Bone marrow (tissue), 2 donors: ENCODE measurements around the gene VPS33B.
"Not testable (repeated sequence)": the region's sequence is repeated elsewhere in the genome, so short reads cannot be mapped to it uniquely, and the experiment has no call there.

Experiments
- DNase-seq, 2 donors: peaks; one replicate each; lab custom pipeline; 2025; lab: John Stamatoyannopoulos, UW

The VPS33B gene

GRCh38 chr15:91022075-91022831 is at the start of gene VPS33B:
Gene VPS33B (minus strand): TSS chr15:91022594. CDS start chr15:91022249, 345 bp downstream.
- DNase-seq = peak; percentile 41 to 85

GRCh38 chr15:91072161-91072560 is 49.8 kb upstream of the VPS33B start:
- no peak for DNase-seq

- no peak for DNase-seq
Observed at GRCh38 chr15:91070872-91071271, 48.5 kb upstream of the VPS33B start.

DNA sequence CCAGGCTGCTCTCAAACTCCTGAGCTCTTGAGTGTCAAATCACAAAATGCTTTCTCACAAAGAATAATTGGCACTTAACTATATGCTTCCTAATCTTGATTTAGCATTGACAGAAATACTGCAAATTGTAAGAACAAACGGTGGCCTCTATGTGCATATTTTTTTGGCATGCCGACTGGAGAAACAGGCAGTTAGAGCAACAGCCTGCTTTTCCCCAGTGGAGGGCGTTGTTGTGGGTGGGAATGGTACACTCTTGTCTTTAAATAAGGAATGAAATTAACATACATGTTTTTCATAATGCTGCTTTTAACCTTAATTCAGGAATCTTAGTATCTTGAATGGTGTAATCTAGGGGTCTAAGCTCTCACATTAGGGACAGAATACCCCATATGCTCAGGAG is 46.6 kb upstream of the VPS33B start:
- DNase-seq = no peak

DNA sequence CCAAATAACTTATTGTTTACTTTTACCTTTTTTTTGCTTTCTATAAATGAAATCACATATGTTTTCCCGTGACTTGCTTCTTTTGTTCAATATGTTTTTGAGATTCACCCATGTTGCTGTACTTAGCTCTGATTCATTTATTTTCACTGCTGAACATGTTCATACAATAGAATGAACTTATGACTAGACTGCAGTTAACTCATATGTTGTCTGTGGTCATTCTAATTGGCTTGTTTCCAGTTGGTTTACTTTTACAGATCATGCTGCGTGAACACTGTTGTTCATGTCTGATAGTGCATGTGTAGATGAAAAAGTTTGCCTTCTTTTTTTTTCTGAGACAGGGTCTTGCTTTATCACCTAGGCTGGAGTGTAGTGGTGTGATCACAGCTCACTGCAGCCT is 46.0 kb upstream of the VPS33B start:
- DNase-seq = no peak

DNA sequence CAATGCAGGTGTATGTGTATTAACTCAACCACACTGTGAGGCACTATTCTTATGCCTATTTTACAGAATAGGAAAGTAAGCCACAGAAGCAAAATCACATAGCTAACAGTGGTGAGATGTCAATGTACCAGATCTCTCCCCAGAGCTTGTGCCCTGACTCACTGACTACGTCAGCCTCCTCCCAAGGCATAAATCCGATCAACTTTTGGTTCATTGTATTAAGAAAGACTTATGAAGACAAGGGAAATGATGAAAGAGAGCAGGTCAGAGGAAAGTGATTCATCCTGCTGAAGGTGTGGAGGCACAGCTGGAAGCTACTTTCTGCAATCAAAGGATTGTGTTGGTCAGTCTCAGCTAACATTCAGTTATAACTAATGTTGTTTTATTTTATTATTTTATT is 44.6 kb upstream of the VPS33B start:
- DNase-seq = no peak

DNA sequence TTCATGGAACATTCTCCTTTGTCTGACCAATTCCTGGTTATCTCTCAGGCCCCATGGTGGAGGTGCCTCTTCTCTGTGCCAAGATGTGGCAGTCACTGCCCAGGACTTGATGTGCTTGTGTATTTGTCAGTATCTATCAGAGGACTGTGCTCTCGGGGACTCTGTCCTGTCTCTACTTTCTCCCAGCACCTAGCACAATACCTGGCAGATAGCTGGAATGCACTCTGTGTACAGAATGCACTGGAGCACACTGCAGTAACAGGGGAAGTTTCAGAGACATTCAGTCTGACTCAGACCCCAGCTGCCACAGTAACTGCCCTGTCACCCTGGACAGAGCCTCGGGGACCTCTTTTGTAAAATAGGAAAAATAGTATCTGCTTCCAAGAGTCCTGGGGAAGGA is 43.1 kb upstream of the VPS33B start:
- no peak for DNase-seq

DNA sequence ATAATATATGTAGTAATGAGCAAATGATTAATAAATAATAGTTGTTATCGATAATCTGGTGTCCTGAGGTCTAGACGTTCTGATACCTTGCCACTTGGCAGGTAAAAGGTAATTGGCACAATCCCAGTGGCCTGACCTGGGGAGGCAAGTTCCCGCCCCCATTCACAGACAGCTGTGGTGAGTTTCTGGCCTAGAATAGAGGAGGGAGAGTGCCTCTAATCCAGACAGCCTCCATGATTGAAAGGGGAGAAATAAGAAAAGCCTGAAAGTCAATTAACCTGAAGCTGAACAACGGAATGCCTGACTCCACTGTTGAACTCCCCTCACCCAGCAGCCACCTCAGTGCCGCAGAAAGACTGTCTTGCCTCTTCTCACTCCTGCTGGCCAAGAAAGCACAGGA is 39.6 kb upstream of the VPS33B start:
- DNase-seq = no peak

- no peak for DNase-seq
Observed at GRCh38 chr15:91061230-91061629, 38.8 kb upstream of the VPS33B start.

- DNase-seq = peak in 1 of 2 donors; percentile 19
Observed at GRCh38 chr15:91055548-91056331, 33.3 kb upstream of the VPS33B start.

GRCh38 chr15:91054816-91055215 is 32.4 kb upstream of the VPS33B start:
- DNase-seq = no peak

GRCh38 chr15:91051248-91051647 is 28.9 kb upstream of the VPS33B start:
- DNase-seq = no peak

DNA sequence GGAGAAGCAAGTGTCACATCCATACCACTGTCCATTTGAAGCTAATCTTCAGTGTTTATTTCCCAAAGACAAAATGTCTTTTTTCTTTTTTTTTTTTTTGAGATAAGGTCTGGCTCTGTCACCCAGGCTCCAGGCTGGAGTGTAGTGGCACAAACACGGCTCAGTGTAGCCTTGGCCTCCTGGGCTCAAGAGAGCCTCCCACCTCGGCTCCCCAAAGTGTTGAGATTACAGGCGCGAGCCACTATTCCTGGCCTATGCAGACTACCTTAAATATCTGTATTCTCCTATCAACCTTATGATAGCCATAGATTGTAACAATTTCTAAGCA is 27.7 kb upstream of the VPS33B start:
- no peak for DNase-seq

DNA sequence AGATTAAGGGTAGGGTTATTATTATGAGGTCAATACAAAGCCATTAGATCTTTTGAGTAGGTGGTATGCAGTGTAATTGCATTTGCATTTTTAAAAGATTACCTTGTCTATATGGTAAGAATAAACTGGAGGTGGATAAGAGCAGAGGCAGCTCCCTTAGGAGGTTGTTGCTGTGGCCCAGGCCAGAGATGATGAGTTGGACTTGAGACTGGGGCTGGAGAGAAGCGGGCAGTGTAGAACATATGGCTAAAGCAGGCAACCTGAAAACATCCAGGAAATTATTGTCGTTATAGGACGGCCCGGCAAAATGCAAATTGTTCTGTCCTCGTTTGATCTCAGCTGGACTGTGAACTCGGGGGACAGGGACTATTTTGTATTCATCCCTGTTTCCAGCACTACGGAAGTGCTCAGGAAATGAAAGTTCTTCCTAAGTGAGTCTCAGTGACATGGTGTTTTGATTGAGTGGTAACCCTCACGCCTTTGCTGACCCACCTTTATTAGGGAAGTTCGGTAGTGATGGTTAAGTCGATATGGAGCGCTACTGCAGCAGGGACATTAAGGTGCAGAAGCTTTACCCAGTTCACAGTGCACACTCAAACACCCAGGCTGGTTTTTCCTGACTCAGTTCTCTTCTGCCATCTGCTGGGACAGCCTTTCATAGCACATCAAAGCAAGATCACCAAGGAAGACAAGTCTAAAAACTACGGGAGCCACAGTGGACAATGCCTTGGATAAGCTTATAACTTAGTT is 27.2 kb upstream of the VPS33B start:
- peak in 1 of 2 donors; percentile 32 for DNase-seq

DNA sequence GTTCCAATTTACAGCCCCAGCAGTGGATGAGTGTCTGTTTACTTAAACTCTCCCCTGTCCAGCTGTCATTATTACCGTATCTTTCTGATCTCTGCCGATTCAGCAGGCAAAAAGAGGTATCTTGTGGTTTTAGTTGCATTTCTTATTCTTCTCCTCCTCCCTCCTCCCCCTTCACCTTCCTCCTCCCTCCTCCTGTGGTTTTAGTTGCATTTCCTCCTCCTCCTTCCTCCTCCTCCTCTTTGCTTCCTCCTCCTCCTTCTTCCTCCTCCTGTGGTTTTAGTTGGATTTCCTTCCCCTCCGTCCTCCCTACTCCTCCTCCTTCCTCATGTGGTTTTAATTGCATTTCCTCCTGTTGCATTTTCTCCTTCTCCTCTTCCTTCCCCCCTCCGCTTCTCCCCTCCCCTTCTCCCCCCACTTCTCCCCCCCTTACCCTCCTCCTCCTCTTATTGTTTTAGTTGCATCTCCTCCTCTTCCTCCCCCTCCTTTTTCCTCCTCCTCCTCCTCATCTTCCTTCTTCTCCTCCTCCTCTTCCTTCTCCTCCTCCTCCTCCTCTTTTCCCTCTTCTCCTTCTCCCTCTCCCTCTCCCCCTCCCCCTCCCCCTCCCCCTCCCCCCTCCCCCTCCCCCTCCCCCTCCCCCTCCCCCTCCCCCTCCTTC is 25.3 kb upstream of the VPS33B start:
- DNase-seq = no peak

DNA sequence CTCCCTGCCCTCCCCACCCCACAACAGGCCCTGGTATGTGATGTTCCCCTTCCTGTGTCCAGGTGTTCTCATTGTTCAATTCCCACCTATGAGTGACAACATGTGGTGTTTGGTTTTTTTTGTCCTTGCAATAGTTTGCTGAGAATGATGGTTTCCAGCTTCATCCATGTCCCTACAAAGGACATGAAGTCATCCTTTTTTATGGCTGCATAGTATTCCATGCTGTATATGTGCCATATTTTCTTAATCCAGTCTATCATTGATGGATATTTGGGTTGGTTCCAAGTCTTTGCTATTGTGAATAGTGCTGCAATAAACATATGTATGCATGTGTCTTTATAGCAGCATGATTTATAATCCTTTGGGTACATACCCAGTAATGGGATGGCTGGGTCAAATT is 23.7 kb upstream of the VPS33B start:
- DNase-seq = not testable (repeated sequence)

DNA sequence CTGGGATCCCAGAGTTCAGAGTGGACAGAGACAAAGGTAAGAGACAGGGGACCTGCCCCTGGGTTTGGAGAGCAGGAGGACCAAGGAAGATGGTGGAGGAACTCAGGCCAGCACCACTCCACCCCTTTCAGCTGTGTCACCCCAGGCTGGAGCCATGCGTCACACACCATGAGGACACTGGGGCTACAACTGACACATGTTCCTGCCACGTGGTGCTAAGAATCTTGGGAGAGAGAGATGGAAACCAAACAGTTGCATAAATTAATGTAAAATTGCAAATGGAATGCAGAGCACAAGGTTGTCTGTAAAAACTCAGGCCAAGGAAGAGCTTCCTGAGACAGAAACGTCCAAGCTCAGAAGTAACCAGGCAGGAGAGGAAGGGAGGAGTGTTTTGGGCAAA is 22.7 kb upstream of the VPS33B start:
- DNase-seq = no peak

- no peak for DNase-seq
Observed at GRCh38 chr15:91043202-91043874, 20.9 kb upstream of the VPS33B start.

DNA sequence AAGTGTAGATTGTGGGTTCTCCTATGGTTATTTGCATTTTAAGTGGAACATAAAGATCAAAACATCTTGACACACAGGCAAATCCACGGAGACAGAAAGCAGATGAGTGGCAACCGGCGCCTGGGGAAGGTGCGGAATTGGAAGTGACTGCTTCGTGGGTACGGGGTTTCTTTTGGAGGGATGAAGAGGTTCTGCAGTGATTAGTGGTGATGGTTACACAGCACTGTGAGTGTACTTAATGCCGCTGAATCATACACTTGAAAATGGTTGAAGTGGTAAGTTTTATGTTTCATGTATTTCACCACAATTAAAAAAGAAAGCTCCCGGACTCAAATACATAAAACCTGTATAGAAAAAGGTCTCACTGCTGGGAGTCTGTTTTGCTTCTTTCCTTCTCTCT is 18.5 kb upstream of the VPS33B start:
- DNase-seq = no peak

DNA sequence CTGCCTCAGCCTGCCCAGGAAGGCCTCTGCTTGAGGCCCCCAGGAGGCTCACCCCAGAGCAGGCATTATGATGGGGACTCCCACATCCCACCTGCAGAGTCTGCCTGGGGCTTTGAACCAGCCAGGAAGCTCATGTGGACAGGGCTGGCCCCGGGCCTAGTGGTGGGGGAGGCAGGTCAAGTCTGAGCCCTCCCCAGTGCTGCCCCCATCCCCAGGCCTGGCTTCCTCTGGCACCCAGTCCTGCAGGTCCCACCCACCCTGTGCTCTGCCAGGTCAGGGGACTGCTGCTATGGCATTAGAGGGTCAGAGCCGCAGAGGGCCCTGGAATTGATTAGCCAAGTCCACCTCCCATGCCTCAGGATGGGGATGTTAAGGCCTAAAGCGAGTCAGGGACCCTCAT is 17.6 kb upstream of the VPS33B start:
- DNase-seq = no peak

DNA sequence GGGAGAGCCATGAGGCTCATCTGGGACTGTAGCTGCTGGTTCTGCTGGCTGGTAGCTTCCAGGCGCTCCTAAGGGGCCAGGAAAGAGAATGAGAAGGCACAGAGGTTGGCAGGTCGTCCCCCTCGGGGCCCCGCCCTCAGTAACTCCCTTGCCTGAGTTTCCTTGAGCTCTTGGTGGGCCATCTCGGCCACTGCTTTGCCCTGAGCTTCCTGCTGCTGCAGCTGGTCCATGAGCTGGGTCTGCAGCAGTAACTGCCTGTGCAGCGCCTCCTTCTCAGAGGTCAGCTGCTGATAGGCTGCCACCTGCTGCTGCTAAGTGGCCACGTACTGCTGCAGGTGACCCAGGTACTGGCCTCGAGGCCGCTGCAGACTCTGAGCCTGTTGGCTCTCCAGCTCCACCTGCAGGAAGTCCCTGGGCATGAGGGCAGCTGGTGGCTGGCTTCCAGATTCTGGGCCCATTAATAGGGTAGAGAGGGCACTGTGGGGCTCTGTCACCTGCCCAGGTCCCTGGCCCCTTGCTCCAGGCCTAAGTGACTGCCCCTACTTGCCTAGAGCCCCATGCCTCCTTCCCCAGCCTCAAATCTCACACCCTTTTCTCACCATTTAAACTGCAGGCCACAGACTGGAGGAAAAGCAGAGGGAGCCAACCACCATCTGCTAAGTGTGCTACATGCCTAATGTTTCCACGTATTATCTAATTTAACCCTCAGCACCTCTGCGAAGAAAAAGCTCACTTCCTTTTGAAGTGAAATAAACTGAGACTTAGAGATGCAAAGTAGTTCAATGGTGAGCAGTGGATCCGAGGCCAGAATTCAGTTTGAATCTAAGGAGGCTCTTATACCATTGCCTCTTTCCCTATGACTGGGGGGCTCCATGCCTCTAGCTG is 10.8 kb upstream of the VPS33B start:
- no peak for DNase-seq
